GM23338 (cell line): ENCODE data around the gene IDE.

Experiments used
- CREB1 ChIP-seq: fragments of 250-450 bp; sonication (Bioruptor Pico); IDR thresholded peaks from 2 replicates; pipeline ENCODE4 v1.5.0; 2020; ENCODE audit warnings: low read depth, mild to moderate bottlenecking, moderate library complexity
- CTCF ChIP-seq, 2 experiments: fragments of 200-600 bp in 1 of 2; sonication (generic) in 1 of 2; conservative IDR thresholded peaks; 2 replicates each; pipeline versions ENCODE4 v1.5.1 to v1.6.1; 2016 to 2017; ENCODE audit warnings: antibody characterized with exemption in 2 of 2, low read depth in 2 of 2, mild to moderate bottlenecking in 2 of 2, moderate library complexity in 1 of 2
- ETS1 ChIP-seq: IDR thresholded peaks from 2 replicates; pipeline ENCODE4 v1.6.1; 2016; ENCODE audit warnings: antibody characterized with exemption
- EZH2 ChIP-seq: fragments of 200-600 bp; sonication (generic); IDR thresholded peaks from one replicate; pipeline ENCODE4 v1.8.0; 2017; ENCODE audit warnings: antibody characterized with exemption, mild to moderate bottlenecking, low read depth; ENCODE audit not compliant: unreplicated experiment
- EZH2phosphoT487 ChIP-seq: fragments of 200-600 bp; sonication (generic); IDR thresholded peaks from one replicate; pipeline ENCODE4 v1.8.1; 2018; ENCODE audit warnings: antibody characterized with exemption; ENCODE audit not compliant: unreplicated experiment
- JUNB ChIP-seq: IDR thresholded peaks from one replicate; pipeline ENCODE4 v1.6.1; 2016; ENCODE audit warnings: antibody characterized with exemption; ENCODE audit not compliant: unreplicated experiment
- NANOG ChIP-seq: IDR thresholded peaks from 2 replicates; pipeline ENCODE4 v1.6.1; 2016; ENCODE audit warnings: antibody characterized with exemption, borderline replicate concordance
- POLR2AphosphoS5 ChIP-seq: IDR thresholded peaks from 2 replicates; pipeline ENCODE4 v1.6.1; 2016; ENCODE audit warnings: antibody characterized with exemption, low read depth
- REST ChIP-seq: IDR thresholded peaks from one replicate; pipeline ENCODE4 v1.6.1; 2018; ENCODE audit warnings: antibody characterized with exemption; ENCODE audit not compliant: unreplicated experiment
- STAT1 ChIP-seq: IDR thresholded peaks from one replicate; pipeline ENCODE4 v1.6.1; 2016; ENCODE audit warnings: antibody characterized with exemption; ENCODE audit not compliant: unreplicated experiment
- ZNF114 ChIP-seq: fragments of 250-450 bp; sonication (Bioruptor Pico); IDR thresholded peaks from 2 replicates; pipeline ENCODE4 v1.5.0; 2020; ENCODE audit warnings: mild to moderate bottlenecking, moderate library complexity
- ZNF331 ChIP-seq: fragments of 250-450 bp; sonication (Bioruptor Pico); IDR thresholded peaks from 2 replicates; pipeline ENCODE4 v1.5.0; 2020; ENCODE audit warnings: low read depth, mild to moderate bottlenecking, moderate library complexity
- ZNF462 ChIP-seq: fragments of 250-450 bp; sonication (Bioruptor Pico); IDR thresholded peaks from 2 replicates; pipeline ENCODE4 v1.5.0; 2020; ENCODE audit warnings: mild to moderate bottlenecking, moderate library complexity

GRCh38 chr10:92413011-92413410 lies 160.9 kb downstream of the IDE start:
- TF ChIP-seq CTCF (conservative IDR thresholded peaks at IDR 0.05; ENCODE audit: low read depth in 2 of 2): no peak
- no peak for TF ChIP-seq POLR2AphosphoS5
- TF ChIP-seq CREB1: no peak
- no peak for TF ChIP-seq EZH2
- no peak for TF ChIP-seq EZH2phosphoT487
- no peak for TF ChIP-seq REST
- TF ChIP-seq JUNB: no peak
- no peak for TF ChIP-seq ETS1
- no peak for TF ChIP-seq ZNF462 (CRISPR knock-in tag)
- TF ChIP-seq NANOG: no peak
- no peak for TF ChIP-seq ZNF331 (CRISPR knock-in tag)
- no peak for TF ChIP-seq ZNF114
- TF ChIP-seq STAT1: no peak
